Smooth muscle cell (in vitro differentiated cells): ENCODE results near the gene HVCN1. TPM values are rescaled to one million over a fixed set of nuclear protein-coding genes. Genes with fewer than 3 reads are reported as not detected.

Source experiments
- DNase-seq: peaks from one replicate; lab custom pipeline; 2025; ENCODE audit not compliant: unreplicated experiment; lab: John Stamatoyannopoulos, UW
- H2AFZ ChIP-seq: fragments of 200-600 bp; sonication (generic); 2 replicates; pipeline ENCODE4 v1.6.0; 2016; ENCODE audit warnings: antibody characterized with exemption, low read depth, mild to moderate bottlenecking
- H3F3A ChIP-seq: fragments of 200-600 bp; sonication (generic); 2 replicates; pipeline ENCODE4 v1.6.0; 2017; ENCODE audit warnings: antibody characterized with exemption, low read depth
- H3K27ac ChIP-seq: fragments of 200-600 bp; sonication (generic); 2 replicates; pipeline ENCODE4 v1.5.1; 2016; ENCODE audit warnings: low read depth, mild to moderate bottlenecking
- H3K27me3 ChIP-seq: fragments of 200-600 bp; sonication (generic); 2 replicates; pipeline ENCODE4 v1.6.1; 2016; ENCODE audit warnings: low read depth, mild to moderate bottlenecking
- H3K36me3 ChIP-seq: fragments of 200-600 bp; sonication (generic); 2 replicates; pipeline ENCODE4 v1.5.1; 2016; ENCODE audit warnings: low read depth
- H3K4me1 ChIP-seq: fragments of 200-600 bp; sonication (generic); 2 replicates; pipeline ENCODE4 v1.5.1; 2016; ENCODE audit warnings: low read depth
- H3K4me2 ChIP-seq: fragments of 200-600 bp; sonication (generic); 2 replicates; pipeline ENCODE4 v1.6.0; 2016; ENCODE audit warnings: mild to moderate bottlenecking
- H3K4me3 ChIP-seq: fragments of 200-600 bp; sonication (generic); 2 replicates; pipeline ENCODE4 v1.5.1; 2016; ENCODE audit warnings: mild to moderate bottlenecking
- H3K79me2 ChIP-seq: fragments of 200-600 bp; sonication (generic); 2 replicates; pipeline ENCODE4 v1.6.0; 2016; ENCODE audit warnings: low read depth, mild to moderate bottlenecking
- H3K9ac ChIP-seq: fragments of 200-600 bp; sonication (generic); 2 replicates; pipeline ENCODE4 v1.6.0; 2016; ENCODE audit warnings: low read depth
- H3K9me3 ChIP-seq: fragments of 200-600 bp; sonication (generic); replicated peaks from 2 replicates; pipeline ENCODE4 v1.5.1; 2016; ENCODE audit warnings: low read depth
- H4K20me1 ChIP-seq: fragments of 200-600 bp; sonication (generic); 2 replicates; pipeline ENCODE4 v1.6.0; 2016; ENCODE audit warnings: low read depth
- CTCF ChIP-seq: fragments of 200-600 bp; sonication (generic); IDR thresholded peaks from 2 replicates; pipeline ENCODE4 v1.5.1; 2017; ENCODE audit warnings: borderline replicate concordance, mild to moderate bottlenecking, antibody characterized with exemption; ENCODE audit not compliant: insufficient read depth, poor library complexity, severe bottlenecking
- WGBS: methylation state at CpG from one replicate; pipeline ENCODE4 v1.1.7; 2016; ENCODE audit warnings: low lambda C conversion rate; 5-methylcytosine and 5-hydroxymethylcytosine counted together
- polyA plus RNA-seq: library from polyadenylated mRNA; unstranded; fragments of >200 nt; fragmentation: Nextera tagmentation; extraction: Ambion mirVana; gene quantifications from 2 replicates; pipeline ENCODE4 v1.2.1, GENCODE V29; 2016
- total RNA-seq: library from RNA; depleted of rRNA; stranded (reverse); fragments of >200 nt; gene quantifications from 2 replicates; pipeline ENCODE4 v1.2.3, GENCODE V29; 2014

Gene HVCN1
- total and polyA plus RNA-seq, 2 experiments from 2014 or later = 4.6 to 5.5 TPM

GRCh38 chr12:110733089-110733715, 44.3 kb upstream of the HVCN1 start:
- Histone ChIP-seq H3K4me1 (no peaks in the 10 kb centered on the region), H2AFZ (no peak overlapping the region), H3K27me3 (no peaks in the 10 kb centered on the region), H3K9ac (no peak overlapping the region), H3K36me3 (peaks cover 14% of the 10 kb centered on the region), H3F3A (no peaks in the 10 kb centered on the region), H3K27ac (no peak overlapping the region), H3K9me3 (no peaks in the 10 kb centered on the region), H3K79me2 (peaks cover 96% of the 10 kb centered on the region), H3K4me3 (no peak overlapping the region), H3K4me2 (no peak overlapping the region), H4K20me1 (peaks cover 97% of the 10 kb centered on the region)
- WGBS = 87% methylated on average over 5 of the region's 5 CpGs
- no peak for DNase-seq
- no peak for TF ChIP-seq CTCF

GRCh38 chr12:110732572-110732971, 43.7 kb upstream of the HVCN1 start:
- Histone ChIP-seq H3K4me2 (no peak overlapping the region), H2AFZ (no peak overlapping the region)

GRCh38 chr12:110731479-110731878, 42.6 kb upstream of the HVCN1 start:
- H3K4me3 ChIP-seq = no peak overlapping the region
- peaks cover 94% of the 10 kb centered on the region for H4K20me1 ChIP-seq
- no peaks in the 10 kb centered on the region for H3K27me3 ChIP-seq
- no peak for DNase-seq
- H3F3A ChIP-seq = no peaks in the 10 kb centered on the region
- peaks cover 92% of the 10 kb centered on the region for H3K79me2 ChIP-seq
- WGBS = 100% methylated on average over 2 of the region's 2 CpGs
- H3K4me2 ChIP-seq = no peak overlapping the region
- no peak for TF ChIP-seq CTCF
- H3K9me3 ChIP-seq = no peaks in the 10 kb centered on the region
- no peak overlapping the region for H2AFZ ChIP-seq
- peaks cover 14% of the 10 kb centered on the region for H3K36me3 ChIP-seq
- no peaks in the 10 kb centered on the region for H3K4me1 ChIP-seq
- no peak overlapping the region for H3K27ac ChIP-seq
- no peak overlapping the region for H3K9ac ChIP-seq

More at GRCh38 chr12:110732572-110732971, 43.7 kb upstream of the HVCN1 start:
- Histone ChIP-seq H3K27me3 (no peaks in the 10 kb centered on the region), H3F3A (no peaks in the 10 kb centered on the region), H3K4me1 (no peaks in the 10 kb centered on the region), H4K20me1 (peaks cover 95% of the 10 kb centered on the region), H3K9me3 (no peaks in the 10 kb centered on the region), H3K36me3 (peaks cover 14% of the 10 kb centered on the region), H3K9ac (no peak overlapping the region), H3K79me2 (peaks cover 94% of the 10 kb centered on the region), H3K4me3 (no peak overlapping the region), H3K27ac (no peak overlapping the region)
- TF ChIP-seq CTCF = no peak
- DNase-seq = no peak
- 77% methylated on average over 3 of the region's 3 CpGs for WGBS

GRCh38 chr12:110728628-110729027, 39.7 kb upstream of the HVCN1 start:
- Histone ChIP-seq H3K79me2 (peaks cover 70% of the 10 kb centered on the region), H4K20me1 (peaks cover 86% of the 10 kb centered on the region), H3K27ac (no peak overlapping the region), H3K4me2 (no peak overlapping the region), H3K9ac (no peak overlapping the region), H2AFZ (no peak overlapping the region), H3K4me1 (no peaks in the 10 kb centered on the region), H3K9me3 (no peaks in the 10 kb centered on the region), H3K36me3 (peaks cover 18% of the 10 kb centered on the region), H3K27me3 (no peaks in the 10 kb centered on the region), H3F3A (no peaks in the 10 kb centered on the region), H3K4me3 (no peak overlapping the region)
- DNase-seq = no peak
- TF ChIP-seq CTCF = no peak
- WGBS = 94% methylated on average over 1 of the region's 1 CpG
